HL-60/S4 treated with retinoic acid at 250 ng/mL for 4 days and 3 days (cell line): ENCODE measurements around the gene CCDC200.
"Not testable (repeated sequence)": the region's sequence is repeated elsewhere in the genome, so short reads cannot be mapped to it uniquely, and the experiment has no call there.

Experiments
- in situ Hi-C: fragments of 300-500 bp; cut with MboI; formaldehyde crosslinking; loops from 2 replicates; pipeline ENCODE4 v1.7.0; 2022; ENCODE audit warnings: low sequenced_read_pairs

The CCDC200 gene

DNA sequence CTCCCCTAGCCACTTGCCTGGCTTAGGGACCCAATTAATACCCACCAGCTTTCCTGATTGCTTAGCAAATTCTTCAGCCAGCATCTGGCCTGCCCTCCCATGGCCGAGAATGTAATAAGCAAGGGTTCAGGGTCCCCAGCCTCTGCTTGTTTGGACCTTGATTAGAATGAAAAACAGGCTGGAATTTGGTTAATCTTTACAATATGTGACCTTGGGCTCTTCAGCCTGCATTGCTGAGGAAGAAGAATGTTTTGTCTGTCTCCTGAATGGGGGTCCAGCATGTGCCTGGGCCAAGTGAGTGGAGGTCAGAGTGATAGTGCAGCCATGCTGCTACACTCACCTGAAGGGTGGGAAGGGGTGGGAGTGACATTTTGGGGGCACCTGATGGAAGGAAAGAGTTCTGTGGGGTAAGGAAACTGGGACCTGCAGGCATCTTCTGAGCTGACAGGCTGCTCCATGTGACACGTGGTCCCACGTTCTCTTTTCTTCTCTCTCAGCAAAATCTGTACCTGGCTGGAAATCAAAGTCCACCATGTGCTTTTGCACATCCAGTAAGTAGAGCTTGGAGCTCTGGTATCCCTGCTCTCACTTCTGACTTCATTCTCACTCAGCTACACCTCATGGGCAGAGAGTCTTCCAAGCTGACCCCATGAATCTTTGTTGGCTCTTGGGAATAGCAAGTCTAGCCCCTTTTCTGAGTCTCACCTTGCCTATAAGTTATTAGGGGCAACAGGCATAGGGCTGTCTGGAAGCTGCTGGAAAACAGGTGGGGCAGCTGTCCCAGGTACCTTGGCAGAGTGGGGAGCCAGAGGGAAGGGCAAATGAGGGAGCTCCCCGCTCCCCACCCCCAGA is 11.4 kb downstream of the CCDC200 start:
- in situ Hi-C loops: loop anchor here (25.0 kb wide), 1 partner anchor 95 kb away; no protein-coding TSS in a partner anchor

DNA sequence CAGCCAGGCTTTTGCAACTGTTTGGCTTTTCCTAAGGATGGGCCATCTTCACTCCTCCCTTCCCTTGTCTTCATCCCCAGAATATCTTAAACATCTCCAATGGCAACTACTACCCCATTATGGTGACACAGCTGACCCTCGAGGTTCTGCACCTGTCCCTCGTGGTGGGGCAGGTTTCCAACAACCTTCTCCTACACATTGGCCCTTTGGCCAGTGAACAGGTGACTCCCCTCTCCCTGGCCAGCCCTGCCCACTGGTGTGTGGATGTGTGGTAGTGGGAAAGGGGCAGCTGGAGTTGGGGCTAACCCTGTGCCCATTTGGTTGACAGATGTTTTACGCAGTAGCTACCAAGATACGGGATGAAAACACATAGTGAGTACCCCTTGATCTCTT is 12.1 kb downstream of the CCDC200 start:
- in situ Hi-C loops: loop anchor here (25.0 kb wide), 1 partner anchor 96 kb away; no protein-coding TSS in a partner anchor

DNA sequence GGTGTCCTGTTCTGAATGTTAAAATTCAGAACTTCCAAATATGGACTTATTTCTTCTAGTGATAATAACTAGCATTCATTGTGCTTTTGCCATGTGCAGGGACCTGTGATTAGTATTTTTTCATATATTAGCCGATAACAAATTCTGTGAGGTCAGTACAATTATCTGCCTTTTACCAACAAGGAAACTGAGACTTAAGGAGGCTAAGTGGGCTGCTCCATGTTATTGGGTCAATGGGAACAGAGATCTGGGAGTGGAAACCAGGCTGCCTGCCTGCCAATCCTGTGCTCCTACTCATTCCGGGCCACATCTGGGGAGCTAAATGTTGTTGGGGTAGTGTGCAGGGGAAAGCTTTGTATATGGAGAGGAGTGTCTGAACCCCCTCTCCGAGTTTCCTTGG is 13.1 kb downstream of the CCDC200 start:
- in situ Hi-C loops: loop anchor here (25.0 kb wide), 1 partner anchor 97 kb away; no protein-coding TSS in a partner anchor

DNA sequence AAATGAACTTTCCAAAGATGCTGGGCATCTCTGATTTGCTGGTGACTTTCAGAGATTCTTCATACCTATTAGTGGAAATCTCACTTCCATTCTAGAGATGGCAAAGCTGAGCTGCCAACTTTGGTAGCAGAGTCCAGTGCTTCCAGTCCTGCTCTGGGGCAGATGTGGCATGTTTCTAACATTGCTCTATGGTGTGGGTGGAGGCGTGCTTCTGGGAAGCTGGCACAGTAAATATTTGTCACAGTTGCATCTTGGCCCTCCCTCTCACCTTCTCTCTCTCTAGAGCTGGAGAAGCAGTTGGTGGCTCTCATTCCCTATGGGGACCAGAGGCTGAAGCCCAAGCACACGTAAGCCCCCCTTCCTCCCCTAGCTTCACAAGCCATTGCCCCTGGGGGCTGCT is 14.9 kb downstream of the CCDC200 start:
- in situ Hi-C loops: loop anchor here (25.0 kb wide), 1 partner anchor 99 kb away; no protein-coding TSS in a partner anchor

DNA sequence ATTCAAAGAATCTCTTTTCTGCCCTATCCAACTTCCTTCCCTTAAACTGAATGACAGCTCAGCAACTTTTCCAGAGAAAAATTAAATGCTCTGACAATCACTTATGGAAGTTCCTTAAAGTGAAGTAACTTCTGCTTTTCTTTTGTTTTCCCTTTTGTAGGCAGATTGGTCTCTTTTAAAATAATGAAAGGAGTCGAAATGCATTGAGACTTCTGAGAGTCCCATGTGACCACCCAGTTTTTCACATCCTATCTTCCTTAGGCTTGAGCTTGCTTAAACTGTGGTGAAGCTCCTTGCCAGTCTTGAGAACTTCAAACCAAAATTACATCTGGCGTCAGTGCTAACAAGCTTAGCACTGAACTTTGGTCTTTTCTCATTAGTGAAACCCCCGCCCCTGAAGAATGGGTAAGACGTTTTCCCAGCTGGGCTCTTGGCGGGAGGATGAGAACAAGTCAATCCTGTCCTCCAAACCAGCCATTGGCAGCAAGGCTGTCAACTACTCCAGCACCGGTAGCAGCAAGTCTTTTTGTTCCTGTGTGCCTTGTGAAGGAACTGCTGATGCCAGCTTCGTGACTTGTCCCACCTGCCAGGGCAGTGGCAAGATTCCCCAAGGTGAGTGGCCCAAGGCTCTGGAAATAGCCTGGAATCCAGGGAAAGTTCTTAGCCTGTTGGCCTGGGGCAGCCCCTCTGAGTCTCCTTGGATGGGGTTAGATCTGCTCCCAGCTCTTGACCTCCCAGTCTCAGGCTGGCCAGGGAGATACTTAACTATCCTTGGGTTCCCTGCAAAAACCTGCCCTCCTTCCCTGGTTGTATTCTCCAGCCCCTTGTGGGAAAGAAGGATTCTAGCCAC is 15.6 kb downstream of the CCDC200 start:
- in situ Hi-C loops: loop anchor here (25.0 kb wide), 1 partner anchor 99 kb away; no protein-coding TSS in a partner anchor

DNA sequence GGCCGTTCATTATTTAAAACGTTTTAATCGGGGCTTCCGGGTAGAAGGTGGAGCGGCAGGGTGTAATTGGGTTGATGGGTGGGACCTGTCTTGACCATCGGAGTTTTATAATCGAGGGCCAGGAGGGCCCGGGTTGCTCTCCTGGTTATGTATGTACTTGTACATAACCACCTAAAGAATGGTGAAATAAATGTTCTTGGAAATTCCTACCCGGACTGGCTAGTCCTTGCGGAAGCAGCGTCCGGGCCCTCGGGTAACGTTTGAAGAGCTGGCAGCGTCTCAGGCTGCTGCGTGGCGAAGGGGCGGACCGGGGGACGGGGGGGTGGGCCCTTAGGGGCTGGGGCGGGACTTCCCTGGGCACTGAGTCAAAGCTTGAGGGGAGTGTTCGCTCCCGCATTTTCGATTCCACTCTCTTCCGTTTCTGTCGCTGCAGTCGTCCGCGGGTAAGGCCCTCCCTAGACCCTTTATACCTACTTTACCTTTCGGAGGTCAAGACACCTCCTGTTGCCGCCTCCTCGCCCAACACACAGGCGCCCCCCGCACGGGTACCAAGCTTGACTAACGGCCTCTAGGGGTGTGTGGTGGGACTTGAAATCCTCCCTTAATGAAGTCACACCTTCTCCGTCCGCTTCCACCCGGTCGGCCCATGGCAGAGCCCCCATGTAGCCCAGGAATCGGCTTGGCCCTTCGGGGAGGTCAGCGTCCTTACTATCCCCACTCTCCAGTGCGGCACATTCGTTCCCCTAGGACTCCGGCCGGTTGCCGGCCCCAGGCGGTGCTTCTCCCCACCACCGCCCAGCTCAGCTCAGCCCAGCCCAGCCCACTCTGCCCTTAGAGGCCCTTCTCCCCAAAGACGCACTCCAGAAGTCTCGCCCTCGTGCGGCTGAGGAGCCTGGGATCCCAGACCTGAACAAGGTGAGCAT is 16.7 kb downstream of the CCDC200 start, which contains the start of gene TMEM106A:
TMEM106A (plus strand) TSS at position 396 of the 923 bp plus-strand sequence. CDS start 1,167 bp downstream, outside the sequence.
- in situ Hi-C loops: loop anchor here (25.0 kb wide), 1 partner anchor 101 kb away; no protein-coding TSS in a partner anchor

DNA sequence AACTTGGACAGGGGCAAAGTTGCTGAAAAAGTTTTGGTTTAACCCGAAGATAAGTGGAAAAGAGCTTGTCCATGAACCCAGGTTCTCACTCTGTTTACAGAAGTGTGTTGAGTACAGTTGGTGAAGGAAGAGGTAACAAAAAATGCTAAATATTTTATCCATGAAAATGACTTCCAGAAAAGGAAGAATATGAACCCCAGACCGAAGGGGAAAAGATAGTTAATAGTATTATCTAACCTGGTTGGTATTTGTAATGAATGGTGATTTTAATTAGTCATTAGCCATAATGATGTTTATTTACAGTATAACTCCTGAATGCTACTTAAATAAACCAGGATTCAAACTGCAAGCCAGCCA is 17.3 kb downstream of the CCDC200 start:
- in situ Hi-C loops: loop anchor here (25.0 kb wide), 1 partner anchor 101 kb away; no protein-coding TSS in a partner anchor

DNA sequence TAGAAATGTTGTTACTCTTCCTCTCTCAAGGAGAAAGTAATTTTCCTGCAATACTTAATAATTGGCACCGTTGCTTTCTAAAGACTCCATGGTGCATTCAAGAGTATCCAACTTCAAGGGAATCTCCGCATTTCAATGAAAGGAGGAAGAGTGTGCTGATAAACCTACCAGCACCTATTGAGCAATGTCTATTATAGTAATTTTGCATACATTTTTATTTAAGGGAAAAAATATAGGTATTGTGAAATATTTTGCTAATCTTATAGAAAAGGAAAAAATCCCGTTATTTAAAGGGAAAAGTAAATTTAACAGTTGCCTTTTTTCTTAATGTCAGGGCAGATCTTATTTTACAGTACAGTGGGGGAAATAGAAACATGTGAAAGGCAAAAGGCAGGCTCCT is 17.8 kb downstream of the CCDC200 start:
- in situ Hi-C loops: loop anchor here (25.0 kb wide), 1 partner anchor 102 kb away; no protein-coding TSS in a partner anchor

DNA sequence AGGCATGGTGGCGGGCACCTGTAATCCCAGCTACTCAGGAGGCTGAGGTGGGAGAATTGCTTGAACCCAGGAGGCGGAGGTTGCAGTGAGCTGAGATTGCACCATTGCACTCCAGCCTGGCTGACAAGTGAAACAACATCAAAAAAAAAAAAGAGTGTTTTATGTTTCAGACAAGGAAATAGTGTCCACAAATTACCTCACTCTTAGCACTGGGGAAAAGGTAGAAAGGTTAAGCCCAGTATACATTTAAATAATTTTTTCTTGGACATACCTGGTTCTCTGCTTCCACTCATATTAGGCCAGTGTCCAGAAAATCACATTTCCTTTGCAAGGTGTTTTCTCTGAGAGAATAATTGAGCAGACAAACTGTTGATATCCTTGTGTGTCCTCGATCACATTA is 25.4 kb downstream of the CCDC200 start:
- in situ Hi-C loops: loop anchor here (25.0 kb wide), 1 partner anchor 109 kb away; no protein-coding TSS in a partner anchor

DNA sequence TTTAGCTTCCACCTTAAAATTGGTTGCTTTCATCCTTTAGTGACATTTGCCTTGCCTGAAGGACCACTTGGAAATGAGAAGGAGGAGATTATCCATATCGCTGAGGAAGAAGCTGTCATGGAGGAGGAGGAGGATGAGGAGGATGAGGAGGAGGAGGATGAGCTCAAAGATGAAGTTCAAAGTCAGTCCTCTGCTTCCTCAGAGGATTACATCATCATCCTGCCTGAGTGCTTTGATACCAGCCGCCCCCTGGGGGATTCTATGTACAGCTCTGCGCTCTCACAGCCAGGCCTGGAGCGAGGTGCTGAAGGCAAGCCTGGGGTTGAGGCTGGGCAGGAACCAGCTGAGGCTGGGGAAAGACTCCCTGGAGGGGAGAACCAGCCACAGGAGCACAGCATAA is 28.3 kb downstream of the CCDC200 start:
- in situ Hi-C loops: loop anchor here (25.0 kb wide), 1 partner anchor 112 kb away; no protein-coding TSS in a partner anchor

DNA sequence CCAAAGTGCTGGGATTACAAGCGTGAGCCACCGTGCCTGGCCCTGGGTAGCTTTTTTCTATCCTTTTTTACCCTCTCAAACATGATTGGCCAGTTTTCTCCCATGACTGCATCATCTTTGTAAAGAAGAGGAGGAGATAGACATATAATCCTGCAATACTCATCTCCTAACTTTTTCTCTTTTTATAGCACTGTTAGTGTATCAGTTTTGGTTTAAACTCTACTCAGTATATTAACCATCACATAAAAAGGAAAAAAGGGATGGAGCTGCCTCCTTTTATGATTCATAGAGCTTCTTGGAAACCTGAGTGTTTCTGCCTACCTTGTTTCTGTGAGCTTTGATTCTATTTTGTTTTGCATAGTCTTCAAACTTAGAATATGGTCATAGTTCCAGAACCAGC is 28.8 kb downstream of the CCDC200 start:
- in situ Hi-C loops: loop anchor here (25.0 kb wide), 1 partner anchor 113 kb away; no protein-coding TSS in a partner anchor

DNA sequence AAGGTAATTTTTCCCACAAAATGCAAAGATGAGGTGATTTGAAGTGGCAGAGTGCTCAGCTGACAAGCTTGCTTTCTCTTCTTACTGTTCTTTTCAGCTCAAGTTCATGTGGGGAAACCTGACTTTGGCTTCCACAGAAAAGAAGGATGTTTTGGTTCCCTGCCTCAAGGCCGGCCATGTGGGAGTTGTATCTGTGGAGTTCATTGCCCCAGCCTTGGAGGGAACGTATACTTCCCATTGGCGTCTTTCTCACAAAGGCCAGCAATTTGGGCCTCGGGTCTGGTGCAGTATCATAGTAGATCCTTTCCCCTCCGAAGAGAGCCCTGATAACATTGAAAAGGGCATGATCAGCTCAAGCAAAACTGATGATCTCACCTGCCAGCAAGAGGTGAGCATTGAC is 35.2 kb downstream of the CCDC200 start:
- in situ Hi-C loops: no loop called here

DNA sequence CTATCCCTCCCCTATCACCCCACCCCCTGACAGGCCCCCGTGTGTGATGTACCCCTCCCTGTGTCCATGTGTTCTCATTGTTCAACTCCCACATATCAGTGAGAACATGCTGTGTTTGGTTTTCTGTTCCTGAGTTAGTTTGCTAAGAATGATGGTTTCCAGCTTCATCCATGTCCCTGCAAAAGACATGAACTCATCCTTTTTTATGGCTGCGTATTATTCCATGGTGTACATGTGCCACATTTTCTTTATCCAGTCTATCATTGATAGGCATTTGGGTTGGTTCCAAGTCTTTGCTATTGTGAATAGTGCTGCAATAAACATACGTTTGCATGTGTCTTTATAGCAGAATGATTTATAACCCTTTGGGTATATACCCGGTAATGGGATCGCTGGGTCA is 41.8 kb downstream of the CCDC200 start:
- in situ Hi-C loops: not testable (repeated sequence)

DNA sequence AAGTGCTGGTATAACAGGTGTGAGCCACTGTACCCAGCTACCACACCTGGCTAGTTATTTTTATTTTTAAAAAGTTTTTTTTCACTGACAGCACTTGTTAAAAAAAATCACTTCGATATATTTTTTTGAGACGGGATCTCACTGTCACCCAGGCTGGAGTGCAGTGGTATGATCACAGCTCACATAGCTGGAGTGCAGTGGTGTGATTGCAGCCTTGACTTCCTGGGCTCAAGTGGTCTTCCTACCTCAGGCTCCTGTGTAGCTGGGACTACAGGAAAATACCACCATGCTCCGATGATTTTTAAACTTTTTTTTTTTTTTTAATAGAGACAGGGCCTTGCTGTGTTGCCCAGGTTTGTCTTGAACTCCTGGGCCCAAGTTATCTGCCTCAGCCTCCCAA is 44.5 kb downstream of the CCDC200 start:
- in situ Hi-C loops: no loop called here

DNA sequence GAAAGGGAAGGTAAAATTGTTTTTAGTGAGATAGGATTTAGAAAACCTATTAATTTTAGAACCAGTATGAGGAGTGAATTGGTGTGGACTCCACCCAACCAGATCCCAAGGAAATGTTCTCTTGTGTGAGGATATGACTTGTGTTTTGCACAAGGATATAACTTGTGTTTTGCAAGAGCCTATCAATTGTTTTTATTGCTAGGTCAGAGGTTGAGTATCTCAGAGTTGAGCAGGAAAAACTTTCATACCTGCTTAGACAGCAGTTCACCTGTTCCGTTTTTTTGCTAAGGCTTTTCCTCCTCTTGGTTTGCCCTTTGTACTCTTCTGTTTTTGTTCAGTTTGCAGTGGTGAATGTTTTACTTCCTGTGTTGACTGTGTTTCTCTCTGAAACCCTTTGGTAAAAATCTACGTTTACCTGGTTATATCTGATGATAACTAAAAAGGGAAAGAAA is 52.3 kb downstream of the CCDC200 start:
- in situ Hi-C loops: no loop called here

DNA sequence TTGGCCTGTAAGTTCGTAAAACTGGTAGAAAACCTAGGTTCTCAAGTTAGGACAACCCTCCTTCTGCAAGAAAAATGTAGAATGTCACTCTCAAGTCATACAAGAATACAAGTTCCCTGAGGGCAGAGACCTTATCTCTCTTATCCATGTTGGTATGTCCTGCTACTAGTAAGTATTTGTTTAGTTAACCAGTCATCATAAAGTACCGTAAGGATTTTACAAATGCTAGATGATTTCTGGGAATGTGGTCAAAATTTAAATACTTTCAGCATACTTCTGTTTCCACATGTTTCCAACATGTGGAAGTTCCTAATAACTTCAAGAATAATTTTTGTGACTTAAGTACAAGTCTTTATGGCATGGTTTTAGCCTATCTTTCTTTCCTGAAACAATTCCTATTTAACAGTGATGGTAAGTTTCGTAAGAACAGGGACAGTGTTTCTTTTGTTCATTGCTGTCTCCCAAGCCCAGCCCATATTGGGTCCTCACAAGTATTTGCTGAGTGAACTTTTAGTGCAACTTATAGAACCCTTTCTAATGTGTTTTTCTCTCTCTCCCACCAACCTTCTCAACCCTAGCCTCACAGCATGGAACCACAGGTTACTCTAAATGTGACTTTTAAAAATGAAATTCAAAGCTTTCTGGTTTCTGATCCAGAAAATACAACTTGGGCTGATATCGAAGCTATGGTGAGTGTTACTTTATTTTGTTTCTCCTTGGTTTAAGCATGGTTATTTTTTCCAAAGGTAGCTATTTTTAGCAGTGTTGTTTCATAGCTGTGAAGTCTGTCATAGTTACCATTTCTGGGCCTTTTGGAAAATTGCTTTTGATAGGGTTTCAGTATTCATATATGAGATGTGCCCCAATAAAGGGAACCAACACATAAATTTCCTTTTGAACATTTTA is 53.0 kb downstream of the CCDC200 start:
- in situ Hi-C loops: no loop called here

DNA sequence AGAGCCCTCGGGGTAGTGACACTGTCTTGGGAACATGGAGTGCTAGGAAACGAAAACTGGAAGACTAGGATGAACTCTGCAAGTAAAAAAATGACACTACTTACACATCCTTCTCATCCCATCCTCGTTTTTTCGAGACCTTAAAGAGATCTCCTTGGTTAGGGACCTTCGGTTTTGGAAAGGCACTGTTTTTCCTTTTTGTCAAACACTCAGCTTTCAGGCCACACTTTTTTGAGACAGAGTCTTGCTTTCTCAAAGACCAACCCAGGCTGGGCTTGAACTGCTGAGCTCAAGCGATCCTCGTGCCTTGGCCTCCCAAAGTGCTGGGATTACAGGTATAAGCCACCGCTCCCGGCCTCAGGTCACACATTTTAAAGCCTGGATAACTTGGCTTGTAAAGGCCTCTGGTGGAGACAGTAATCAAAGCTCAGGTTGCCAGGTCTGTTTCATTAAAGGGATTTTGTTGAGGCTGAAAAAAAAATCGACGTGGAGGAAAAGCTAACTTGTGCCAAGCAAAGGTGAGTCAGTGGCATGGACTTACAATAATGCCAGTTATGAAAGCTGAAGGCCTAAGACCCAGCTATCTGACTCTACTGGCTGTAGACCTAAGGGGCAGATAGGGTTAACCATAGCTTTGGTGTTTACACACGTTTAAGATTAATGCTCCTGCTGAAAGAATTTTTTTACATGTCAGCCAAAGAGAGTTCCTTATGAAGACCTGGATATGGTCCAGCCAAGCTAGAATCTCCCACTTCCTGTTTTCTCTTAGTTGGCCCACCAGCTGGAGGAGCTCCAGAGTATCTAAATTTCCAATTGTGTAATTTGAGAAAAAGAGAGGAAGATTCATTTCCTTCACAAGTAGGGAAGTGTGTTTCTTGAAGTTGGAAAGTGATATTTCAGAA is 56.6 kb downstream of the CCDC200 start:
- in situ Hi-C loops: no loop called here
